ENCODE measurements around the gene ZNF407.

Gene ZNF407

GRCh38 chr18:74980669-74981068 lies 383.0 kb downstream of the ZNF407 start:
- DNase-seq: no peak

GRCh38 chr18:74981476-74981875 lies 383.8 kb downstream of the ZNF407 start:
- no peak for DNase-seq

- DNase-seq: no peak
Measured at GRCh38 chr18:74982946-74983635, 385.4 kb downstream of the ZNF407 start.

DNA sequence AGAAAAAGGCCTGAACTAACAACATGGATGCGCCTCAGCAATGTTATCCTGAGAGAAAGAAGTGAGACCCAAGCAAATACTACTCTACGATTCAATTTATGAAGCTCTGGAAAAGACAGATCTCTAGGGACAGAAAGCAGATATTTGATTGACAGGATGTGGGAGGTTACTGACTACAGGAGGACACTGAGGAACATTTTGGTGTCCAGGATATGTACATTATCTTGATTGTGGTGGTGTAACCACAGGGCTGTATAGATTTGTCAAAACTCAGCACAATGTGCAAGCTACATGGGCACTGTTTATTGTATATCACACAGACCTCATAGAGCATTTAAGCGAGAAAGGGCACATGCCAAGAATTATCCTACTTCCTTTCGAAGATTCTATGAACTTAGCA lies 391.5 kb downstream of the ZNF407 start:
- DNase-seq: no peak

DNA sequence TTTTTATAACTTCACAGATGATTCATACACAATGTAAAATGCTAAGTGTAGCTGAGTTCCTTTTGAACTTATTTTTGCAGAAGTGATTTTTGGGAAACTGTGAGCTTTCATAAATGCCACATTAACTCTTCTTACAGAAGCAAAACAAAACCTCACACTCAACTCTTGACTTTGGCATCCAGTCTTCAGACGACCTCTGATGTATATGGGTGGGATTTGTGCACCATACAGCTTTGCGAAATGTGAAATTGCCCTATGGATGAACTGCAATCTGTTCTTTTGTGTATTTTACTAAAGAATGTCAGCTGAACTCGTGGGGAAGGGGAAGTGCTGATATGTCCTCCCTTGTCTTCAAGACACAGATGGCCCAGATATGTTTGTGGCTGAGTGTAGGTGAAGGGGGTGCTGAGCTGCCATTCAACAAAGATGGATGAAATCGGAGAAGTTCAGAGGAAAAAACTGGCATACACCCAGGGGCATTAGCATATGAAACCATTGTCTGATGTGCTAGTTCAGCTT lies 393.0 kb downstream of the ZNF407 start:
- DNase-seq: peak in 1 of 2 donors; percentile 7

DNA sequence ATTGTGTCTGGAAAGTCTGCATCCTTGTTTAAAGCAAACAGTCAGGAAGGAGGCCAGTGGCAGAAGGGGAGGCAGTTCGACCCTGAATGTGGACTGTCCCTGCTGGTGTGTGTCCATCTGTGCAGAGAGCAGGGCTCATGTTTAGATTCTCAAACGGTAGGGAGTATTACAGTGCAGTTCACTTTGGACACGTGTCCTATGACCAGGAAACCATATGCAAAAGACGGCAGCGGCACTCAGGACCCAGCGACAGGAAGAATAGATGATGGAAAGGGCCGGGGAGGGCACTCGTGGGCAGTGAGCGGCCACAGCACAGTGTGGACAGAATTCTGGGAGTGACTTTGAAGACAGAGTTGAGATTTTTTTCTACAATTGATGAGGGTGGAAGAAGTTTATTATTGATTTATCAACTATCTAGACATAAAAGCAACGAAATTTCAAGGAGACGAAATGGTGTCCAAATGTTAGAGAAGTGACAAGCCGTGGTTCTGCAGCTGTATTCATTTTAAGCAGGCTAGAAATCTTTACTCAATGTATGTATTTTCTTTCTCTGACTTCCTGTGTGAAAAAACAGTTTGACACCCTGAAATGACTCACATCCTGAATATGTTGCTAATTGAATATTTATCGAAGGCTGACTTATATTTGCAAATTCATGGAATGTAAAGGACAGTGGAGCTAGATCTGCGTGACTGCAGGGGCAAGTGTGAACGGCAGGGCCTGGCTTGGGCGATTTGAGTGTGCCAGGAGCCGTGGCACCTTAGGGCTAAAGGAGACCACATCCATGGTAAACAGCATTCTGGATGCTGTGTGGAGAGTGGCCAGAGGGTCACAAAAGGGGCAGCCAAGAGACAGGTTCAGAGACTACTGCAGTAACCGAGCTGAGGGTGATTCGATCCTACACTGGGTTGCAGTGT lies 397.1 kb downstream of the ZNF407 start:
- DNase-seq: peak in 1 of 2 donors; percentile 53

GRCh38 chr18:74995419-74995736 lies 397.7 kb downstream of the ZNF407 start:
- DNase-seq: no peak

DNA sequence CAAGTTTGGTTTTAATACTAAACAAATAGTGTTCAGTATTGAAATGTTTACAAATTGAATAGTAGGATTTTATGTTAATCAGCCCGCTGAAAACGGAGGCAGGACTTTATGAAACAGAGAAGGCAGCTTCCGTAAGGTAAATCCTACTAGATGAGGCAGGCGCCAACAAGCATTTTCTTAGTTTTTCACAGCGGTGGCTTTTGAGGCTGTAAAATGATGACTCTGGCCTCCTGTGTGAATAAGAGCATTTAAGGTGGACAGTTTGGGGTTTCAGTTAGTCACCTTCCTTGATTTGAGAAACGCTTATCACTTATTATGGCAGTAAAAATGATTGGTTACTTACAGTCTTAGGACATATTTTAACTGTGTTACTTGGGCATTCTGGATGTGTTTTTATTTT lies 398.4 kb downstream of the ZNF407 start:
- peak in 1 of 2 donors; percentile 35 for DNase-seq

GRCh38 chr18:74996996-74997395 lies 399.3 kb downstream of the ZNF407 start:
- no peak for DNase-seq

- DNase-seq: no peak
Measured at GRCh38 chr18:75000920-75001319, 403.2 kb downstream of the ZNF407 start.

DNA sequence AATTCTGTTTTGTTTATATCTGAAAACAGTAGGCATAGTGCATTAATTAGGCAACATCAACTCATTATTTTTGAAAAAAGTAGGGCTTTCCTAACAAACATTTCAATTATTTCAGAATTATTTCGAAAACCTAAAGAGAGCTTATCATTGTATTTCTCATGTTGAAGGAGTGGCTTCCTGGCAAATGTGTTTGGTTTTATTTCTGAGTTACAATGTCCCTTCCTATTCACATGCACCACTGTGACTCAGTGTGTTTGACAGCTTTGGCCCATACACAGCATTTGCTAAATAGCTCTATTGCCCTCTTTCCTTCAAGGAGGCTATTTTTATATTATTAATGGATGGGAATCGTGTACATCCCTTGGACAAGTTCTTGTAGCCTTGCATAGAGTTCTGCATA lies 405.4 kb downstream of the ZNF407 start:
- DNase-seq: no peak

- DNase-seq: no peak
Measured at GRCh38 chr18:75003764-75004690, 406.4 kb downstream of the ZNF407 start.

GRCh38 chr18:75005626-75006025 lies 408.0 kb downstream of the ZNF407 start:
- no peak for DNase-seq

DNA sequence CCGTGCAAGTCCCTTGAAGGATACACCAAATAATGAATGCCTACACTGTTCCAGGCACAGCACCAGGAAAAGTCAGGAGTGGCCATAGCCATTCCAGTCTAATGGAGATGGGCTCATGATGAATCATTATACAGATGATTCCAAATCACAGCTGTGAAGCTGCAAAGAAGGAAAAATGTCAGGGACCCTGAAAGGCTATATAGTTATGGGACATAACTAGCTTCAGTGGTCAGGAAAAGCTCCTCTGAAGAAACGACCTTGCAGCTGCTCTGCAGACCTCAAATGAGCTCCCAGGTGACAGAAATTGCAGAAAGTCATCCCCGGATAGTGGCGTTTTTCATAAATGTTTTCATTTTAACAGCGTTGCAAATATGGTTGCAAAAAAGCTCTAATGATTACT lies 410.5 kb downstream of the ZNF407 start:
- no peak for DNase-seq

- DNase-seq: no peak
Measured at GRCh38 chr18:75009296-75009695, 411.6 kb downstream of the ZNF407 start.

GRCh38 chr18:75009878-75010277 lies 412.2 kb downstream of the ZNF407 start:
- DNase-seq: no peak

DNA sequence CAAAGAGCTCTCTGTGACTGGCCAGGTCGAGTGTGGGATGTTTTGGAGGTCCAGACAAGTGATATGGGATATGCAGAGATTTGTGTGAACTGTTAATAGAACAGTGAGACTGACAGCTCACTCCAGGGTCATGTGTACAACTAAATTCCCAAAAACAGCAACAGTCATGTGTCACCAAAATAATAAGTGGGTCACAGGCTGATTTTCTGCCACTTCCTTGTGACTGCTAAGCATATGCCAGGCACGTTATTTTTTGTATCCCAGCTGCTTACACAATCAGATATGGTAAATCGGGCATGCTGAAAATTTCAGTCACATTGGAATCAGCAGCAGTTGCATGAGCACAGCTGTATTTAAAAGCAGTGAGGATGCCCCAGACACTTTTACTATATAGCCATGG lies 412.6 kb downstream of the ZNF407 start:
- no peak for DNase-seq

- DNase-seq: no peak
Measured at GRCh38 chr18:75010689-75011088, 413.0 kb downstream of the ZNF407 start.

GRCh38 chr18:75016025-75016717 lies 418.5 kb downstream of the ZNF407 start:
- DNase-seq: no peak

DNA sequence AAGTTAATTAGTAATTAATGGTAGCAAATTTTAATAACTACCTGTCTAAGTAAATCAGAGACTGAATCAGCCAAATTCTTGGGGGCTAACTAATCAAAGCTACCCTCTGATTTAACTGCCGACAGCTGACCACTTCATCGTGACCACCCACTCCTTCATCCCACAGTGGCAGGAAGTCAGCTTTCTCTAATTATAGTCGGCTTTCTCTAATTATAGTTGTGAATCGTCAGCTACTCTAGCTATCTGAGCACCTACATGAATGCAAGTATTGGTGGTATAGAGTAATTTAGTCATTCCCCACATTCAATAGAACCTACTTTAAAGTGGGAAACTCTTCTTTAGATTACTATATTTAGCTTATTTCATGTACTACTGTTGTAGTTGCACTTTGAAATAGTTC lies 425.8 kb downstream of the ZNF407 start:
- no peak for DNase-seq

GRCh38 chr18:75024871-75025270 lies 427.2 kb downstream of the ZNF407 start:
- no peak for DNase-seq

- DNase-seq: no peak
Measured at GRCh38 chr18:75025573-75025972, 427.9 kb downstream of the ZNF407 start.

Data from CD4-positive, alpha-beta T cell treated with Interferon alpha-2 for 1 hour (primary cell).